ENCODE results near the gene MFAP3L.

The MFAP3L gene

DNA sequence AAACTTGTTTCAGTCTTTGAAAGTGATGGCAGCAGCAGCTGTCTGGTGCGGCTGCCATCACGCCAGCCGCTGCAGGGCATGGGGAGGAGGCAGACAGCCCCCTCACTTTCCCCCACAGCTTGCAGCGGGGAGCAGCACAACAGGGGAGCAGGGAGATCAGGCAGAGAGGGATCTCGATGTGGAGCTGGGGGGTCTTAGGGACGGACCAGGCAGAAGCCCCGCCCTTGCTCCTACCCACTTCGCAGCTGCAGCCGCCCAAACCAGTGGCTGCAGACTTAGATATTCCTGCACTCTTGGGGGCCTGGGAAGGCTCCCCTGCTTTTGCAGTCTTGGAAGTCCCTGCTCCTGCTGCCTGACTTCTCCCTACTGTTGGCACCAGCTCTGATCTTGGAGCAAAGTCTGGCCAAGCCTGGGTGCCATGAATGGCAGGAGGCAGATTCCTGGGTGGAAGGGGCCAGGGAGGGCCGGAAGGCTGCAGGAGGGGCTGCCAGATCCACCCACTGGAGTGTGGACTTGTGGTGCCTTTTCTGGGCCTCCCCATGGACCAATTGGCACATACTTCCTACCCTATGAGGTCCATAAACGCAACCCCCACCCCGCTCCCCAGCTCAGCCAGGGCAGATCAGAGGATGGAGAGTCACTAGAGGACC, 14.0 kb upstream of the MFAP3L start:
- no peak overlapping the region for H3K4me3 ChIP-seq (ENCODE audit: low read length)
- H3K4me1 ChIP-seq (ENCODE audit: control insufficient read depth, insufficient read depth, low read length), result no peaks in the 10 kb centered on the region
- H3K36me3 ChIP-seq (ENCODE audit: control insufficient read depth, insufficient read depth, low read length, severe bottlenecking), result no peaks in the 10 kb centered on the region
- H3K9ac ChIP-seq (ENCODE audit: low read length), result no peak overlapping the region
- H3K27me3 ChIP-seq (replicated peaks; ENCODE audit: control insufficient read depth, insufficient read depth, low read length), result peaks cover 12% of the 10 kb centered on the region
- H3K9me3 ChIP-seq (ENCODE audit: control insufficient read depth, low read length), result no peaks in the 10 kb centered on the region
- DNase-seq (ENCODE audit: low read depth), result no peak

DNA sequence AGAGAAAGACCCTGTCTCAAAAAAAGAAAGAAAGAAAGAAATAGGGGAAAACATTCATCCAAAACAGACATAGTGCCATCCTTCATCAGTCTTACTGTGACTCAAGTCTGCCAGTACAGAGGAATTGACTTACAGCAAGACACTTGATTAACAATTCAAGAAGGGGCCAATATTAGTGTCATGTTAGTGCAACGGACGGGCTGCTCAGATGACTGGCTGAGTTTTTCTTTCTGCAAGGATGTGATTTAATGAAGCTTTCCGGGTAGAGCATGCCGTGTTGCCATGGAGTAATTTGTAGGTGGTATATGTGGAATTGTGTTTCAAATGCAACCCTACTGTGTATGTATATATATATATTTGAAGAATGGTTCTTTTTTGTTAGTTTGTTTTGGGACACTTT, 12.6 kb upstream of the MFAP3L start:
- Histone ChIP-seq H3K36me3 (ENCODE audit: control insufficient read depth, insufficient read depth, low read length, severe bottlenecking) (no peaks in the 10 kb centered on the region), H3K9ac (ENCODE audit: low read length) (no peak overlapping the region), H3K27me3 (replicated peaks; ENCODE audit: control insufficient read depth, insufficient read depth, low read length) (peaks cover 12% of the 10 kb centered on the region), H3K4me3 (ENCODE audit: low read length) (no peak overlapping the region), H3K9me3 (ENCODE audit: control insufficient read depth, low read length) (no peaks in the 10 kb centered on the region), H3K4me1 (ENCODE audit: control insufficient read depth, insufficient read depth, low read length) (no peaks in the 10 kb centered on the region)
- no peak for DNase-seq (ENCODE audit: low read depth)

DNA sequence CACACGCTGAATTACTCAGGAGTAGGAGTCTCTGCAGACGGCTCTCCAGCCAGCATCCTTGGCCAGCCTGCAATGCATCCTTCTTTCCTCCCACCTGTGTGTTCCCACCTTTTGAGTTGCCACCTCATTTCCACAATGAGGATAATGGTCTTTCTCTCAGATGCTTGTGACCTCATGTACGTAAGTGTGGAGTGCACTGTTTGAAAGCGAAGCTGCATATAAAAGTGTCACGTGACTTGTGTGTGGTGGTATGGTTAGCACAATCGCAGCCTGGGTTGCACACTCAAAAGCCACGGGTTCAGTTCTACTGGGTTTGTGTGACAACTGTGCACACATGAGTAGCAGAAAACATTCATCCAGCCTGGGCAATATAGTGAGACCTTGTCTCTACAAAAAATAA, 12.0 kb upstream of the MFAP3L start:
- H3K27me3 ChIP-seq (replicated peaks; ENCODE audit: control insufficient read depth, insufficient read depth, low read length), result peaks cover 12% of the 10 kb centered on the region

DNA sequence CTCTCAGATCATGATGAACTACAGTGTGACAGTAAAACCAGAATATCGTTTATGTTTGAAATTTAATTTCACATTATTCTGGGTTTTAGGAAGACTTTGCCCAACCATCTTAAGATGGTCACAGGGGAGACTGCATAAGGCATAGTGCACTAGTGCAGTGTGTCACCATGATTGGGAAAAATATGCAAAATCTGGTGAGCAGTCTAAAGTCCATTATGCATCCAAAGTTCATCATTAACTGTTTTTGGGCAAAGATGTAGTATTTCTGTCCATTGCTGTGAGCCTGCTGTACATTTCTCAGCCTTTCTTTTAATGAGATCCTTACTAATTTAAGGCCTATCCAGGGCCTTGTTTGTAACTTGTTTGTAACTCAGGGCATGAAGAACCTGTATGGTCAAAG, 11.3 kb upstream of the MFAP3L start:
- H3K4me1 ChIP-seq (ENCODE audit: control insufficient read depth, insufficient read depth, low read length), result no peaks in the 10 kb centered on the region
- no peak for DNase-seq (ENCODE audit: low read depth)

More for the DNA sequence above, 12.0 kb upstream of the MFAP3L start:
- H3K4me1 ChIP-seq (ENCODE audit: control insufficient read depth, insufficient read depth, low read length), result no peaks in the 10 kb centered on the region
- no peak for DNase-seq (ENCODE audit: low read depth)
- no peak overlapping the region for H3K9ac ChIP-seq (ENCODE audit: low read length)
- H3K36me3 ChIP-seq (ENCODE audit: control insufficient read depth, insufficient read depth, low read length, severe bottlenecking), result no peaks in the 10 kb centered on the region
- no peak overlapping the region for H3K4me3 ChIP-seq (ENCODE audit: low read length)
- no peaks in the 10 kb centered on the region for H3K9me3 ChIP-seq (ENCODE audit: control insufficient read depth, low read length)

DNA sequence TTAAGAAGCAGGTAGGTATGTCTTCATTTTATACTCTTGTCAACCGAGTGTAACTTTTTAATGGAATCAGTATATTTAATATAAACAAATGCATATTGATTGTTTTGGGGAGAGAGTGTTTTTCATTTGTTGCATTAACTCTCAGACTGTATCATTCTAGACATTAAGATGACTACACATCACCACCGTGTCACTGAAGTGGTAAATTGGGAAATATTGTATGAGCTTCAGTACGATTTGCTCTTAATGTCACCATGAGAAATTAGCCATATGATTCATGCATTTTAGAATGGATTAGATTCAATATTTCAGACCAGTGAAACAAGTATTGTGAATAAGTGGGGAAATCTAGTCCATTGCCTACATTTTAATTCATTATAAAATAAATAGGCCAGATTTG, 9.7 kb upstream of the MFAP3L start:
- no peak for DNase-seq (ENCODE audit: low read depth)
- H3K9ac ChIP-seq (ENCODE audit: low read length), result no peak overlapping the region
- no peaks in the 10 kb centered on the region for H3K4me1 ChIP-seq (ENCODE audit: control insufficient read depth, insufficient read depth, low read length)
- peaks cover 16% of the 10 kb centered on the region for H3K27me3 ChIP-seq (replicated peaks; ENCODE audit: control insufficient read depth, insufficient read depth, low read length)
- H3K36me3 ChIP-seq (ENCODE audit: control insufficient read depth, insufficient read depth, low read length, severe bottlenecking), result no peaks in the 10 kb centered on the region
- H3K4me3 ChIP-seq (ENCODE audit: low read length), result no peak overlapping the region
- no peaks in the 10 kb centered on the region for H3K9me3 ChIP-seq (ENCODE audit: control insufficient read depth, low read length)

More for the DNA sequence above, 11.3 kb upstream of the MFAP3L start:
- H3K27me3 ChIP-seq (replicated peaks; ENCODE audit: control insufficient read depth, insufficient read depth, low read length), result peaks cover 12% of the 10 kb centered on the region
- H3K9me3 ChIP-seq (ENCODE audit: control insufficient read depth, low read length), result no peaks in the 10 kb centered on the region
- H3K4me3 ChIP-seq (ENCODE audit: low read length), result no peak overlapping the region
- no peaks in the 10 kb centered on the region for H3K36me3 ChIP-seq (ENCODE audit: control insufficient read depth, insufficient read depth, low read length, severe bottlenecking)
- no peak overlapping the region for H3K9ac ChIP-seq (ENCODE audit: low read length)

DNA sequence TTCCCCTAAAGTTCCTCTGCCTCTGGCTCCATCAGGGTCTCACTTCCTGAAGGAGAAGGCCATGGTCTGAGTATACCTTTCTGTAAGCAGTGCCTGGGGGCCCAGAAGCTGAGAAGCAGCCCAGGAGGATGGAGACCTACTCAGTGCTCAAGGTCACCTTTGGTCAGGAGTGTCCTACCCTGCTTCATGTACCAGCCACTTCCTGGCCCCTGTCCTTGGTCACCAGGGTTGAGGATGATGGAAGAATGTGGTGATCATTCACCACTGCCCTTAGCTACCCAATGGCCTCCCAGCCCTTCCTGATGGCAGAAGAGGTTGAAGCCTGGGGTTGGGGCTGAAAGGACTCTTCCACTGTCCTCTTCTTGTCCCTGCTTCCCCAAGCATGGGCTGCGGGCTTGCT, 9.0 kb upstream of the MFAP3L start:
- Histone ChIP-seq H3K4me3 (ENCODE audit: low read length) (no peak overlapping the region), H3K9me3 (ENCODE audit: control insufficient read depth, low read length) (no peaks in the 10 kb centered on the region), H3K36me3 (ENCODE audit: control insufficient read depth, insufficient read depth, low read length, severe bottlenecking) (no peaks in the 10 kb centered on the region), H3K4me1 (ENCODE audit: control insufficient read depth, insufficient read depth, low read length) (no peaks in the 10 kb centered on the region), H3K27me3 (replicated peaks; ENCODE audit: control insufficient read depth, insufficient read depth, low read length) (peaks cover 17% of the 10 kb centered on the region), H3K9ac (ENCODE audit: low read length) (no peak overlapping the region)
- DNase-seq (ENCODE audit: low read depth), result no peak

DNA sequence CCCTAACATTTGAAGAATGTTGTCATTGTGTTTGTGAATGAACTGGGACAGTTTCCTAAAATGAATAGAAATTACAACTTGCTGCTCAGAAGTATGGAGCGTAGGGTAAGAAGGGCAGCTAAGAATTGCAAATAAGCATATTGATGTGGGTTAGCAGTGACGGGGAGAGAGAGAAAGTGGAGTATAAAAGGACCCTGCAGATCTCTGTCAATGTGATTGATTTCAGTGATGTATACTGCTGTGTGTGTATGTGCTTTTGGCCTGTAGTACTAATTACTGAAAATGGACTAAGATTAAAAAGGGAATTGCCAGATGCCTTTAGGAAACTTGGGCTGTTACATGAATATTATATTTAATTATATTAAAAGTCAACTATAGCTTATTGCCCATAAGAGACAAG, 7.8 kb upstream of the MFAP3L start:
- H3K36me3 ChIP-seq (ENCODE audit: control insufficient read depth, insufficient read depth, low read length, severe bottlenecking), result no peaks in the 10 kb centered on the region
- no peaks in the 10 kb centered on the region for H3K4me1 ChIP-seq (ENCODE audit: control insufficient read depth, insufficient read depth, low read length)
- no peaks in the 10 kb centered on the region for H3K9me3 ChIP-seq (ENCODE audit: control insufficient read depth, low read length)
- peaks cover 13% of the 10 kb centered on the region for H3K27me3 ChIP-seq (replicated peaks; ENCODE audit: control insufficient read depth, insufficient read depth, low read length)
- no peak for DNase-seq (ENCODE audit: low read depth)
- no peak overlapping the region for H3K9ac ChIP-seq (ENCODE audit: low read length)
- H3K4me3 ChIP-seq (ENCODE audit: low read length), result no peak overlapping the region

DNA sequence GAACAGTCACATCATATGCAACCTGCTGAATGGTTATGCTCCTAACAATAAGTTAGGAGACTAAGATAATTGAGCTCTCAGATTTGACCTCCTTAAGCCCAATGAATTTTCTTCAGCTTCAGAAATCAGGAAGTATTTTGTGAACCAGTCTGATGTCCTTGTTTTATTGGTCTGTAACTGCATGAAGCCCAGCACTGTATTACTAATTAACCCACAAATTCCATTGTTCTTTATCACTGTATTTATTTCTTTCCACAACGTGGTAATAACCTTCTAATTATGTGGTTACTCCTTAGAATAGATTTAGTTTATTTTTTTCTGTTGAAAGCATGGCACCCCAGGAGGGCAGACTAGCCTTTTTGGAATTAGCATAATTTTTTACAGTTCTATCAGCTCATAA, 3.9 kb upstream of the MFAP3L start:
- peaks cover 11% of the 10 kb centered on the region for H3K27me3 ChIP-seq (replicated peaks; ENCODE audit: control insufficient read depth, insufficient read depth, low read length)
- H3K9ac ChIP-seq (ENCODE audit: low read length), result no peak overlapping the region
- H3K4me3 ChIP-seq (ENCODE audit: low read length), result no peak overlapping the region
- DNase-seq (ENCODE audit: low read depth), result no peak
- peaks cover 6% of the 10 kb centered on the region for H3K9me3 ChIP-seq (ENCODE audit: control insufficient read depth, low read length)
- H3K36me3 ChIP-seq (ENCODE audit: control insufficient read depth, insufficient read depth, low read length, severe bottlenecking), result no peaks in the 10 kb centered on the region
- H3K4me1 ChIP-seq (ENCODE audit: control insufficient read depth, insufficient read depth, low read length), result peaks cover 4% of the 10 kb centered on the region

DNA sequence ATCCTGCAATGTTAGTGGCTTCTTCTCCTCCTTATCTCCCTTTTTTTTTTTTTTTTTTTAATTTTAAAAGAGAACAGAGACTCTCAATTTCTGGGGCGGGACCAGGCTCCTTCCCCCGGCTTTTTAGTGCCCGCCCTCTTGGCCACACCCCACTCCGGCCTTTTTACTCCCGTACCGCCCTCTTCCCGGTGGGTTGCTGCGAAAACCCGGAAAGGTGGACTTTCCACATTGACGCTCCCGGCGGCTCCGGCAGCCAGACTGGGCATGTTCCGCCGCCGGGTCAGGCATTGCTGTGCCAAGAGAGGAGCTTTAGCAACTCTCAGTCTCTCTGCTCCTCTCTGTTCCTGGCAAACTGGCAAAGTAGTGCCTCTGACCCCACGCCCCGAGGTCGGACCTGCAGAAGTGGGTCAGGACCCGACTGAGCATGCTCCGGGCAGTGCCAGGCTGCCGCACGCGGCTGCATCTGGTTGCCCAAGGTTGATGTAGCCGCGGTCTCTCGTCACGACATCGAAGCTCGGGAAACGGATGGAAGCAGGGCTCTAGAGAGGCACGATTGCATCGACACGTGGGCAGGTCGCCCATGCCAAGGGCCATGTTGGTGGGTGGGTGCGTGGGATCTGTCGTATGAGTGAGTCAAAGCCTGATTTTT, 1.1 kb upstream of the MFAP3L start:
- peaks cover 6% of the 10 kb centered on the region for H3K9me3 ChIP-seq (ENCODE audit: control insufficient read depth, low read length)
- H3K4me3 ChIP-seq (ENCODE audit: low read length), result peak overlapping the region; percentile 91
- H3K4me1 ChIP-seq (ENCODE audit: control insufficient read depth, insufficient read depth, low read length), result peaks cover 7% of the 10 kb centered on the region
- no peaks in the 10 kb centered on the region for H3K36me3 ChIP-seq (ENCODE audit: control insufficient read depth, insufficient read depth, low read length, severe bottlenecking)
- peak; percentile 98 for DNase-seq (ENCODE audit: low read depth)
- H3K27me3 ChIP-seq (replicated peaks; ENCODE audit: control insufficient read depth, insufficient read depth, low read length), result peaks cover 11% of the 10 kb centered on the region
- H3K9ac ChIP-seq (ENCODE audit: low read length), result peak overlapping the region; percentile 91

DNA sequence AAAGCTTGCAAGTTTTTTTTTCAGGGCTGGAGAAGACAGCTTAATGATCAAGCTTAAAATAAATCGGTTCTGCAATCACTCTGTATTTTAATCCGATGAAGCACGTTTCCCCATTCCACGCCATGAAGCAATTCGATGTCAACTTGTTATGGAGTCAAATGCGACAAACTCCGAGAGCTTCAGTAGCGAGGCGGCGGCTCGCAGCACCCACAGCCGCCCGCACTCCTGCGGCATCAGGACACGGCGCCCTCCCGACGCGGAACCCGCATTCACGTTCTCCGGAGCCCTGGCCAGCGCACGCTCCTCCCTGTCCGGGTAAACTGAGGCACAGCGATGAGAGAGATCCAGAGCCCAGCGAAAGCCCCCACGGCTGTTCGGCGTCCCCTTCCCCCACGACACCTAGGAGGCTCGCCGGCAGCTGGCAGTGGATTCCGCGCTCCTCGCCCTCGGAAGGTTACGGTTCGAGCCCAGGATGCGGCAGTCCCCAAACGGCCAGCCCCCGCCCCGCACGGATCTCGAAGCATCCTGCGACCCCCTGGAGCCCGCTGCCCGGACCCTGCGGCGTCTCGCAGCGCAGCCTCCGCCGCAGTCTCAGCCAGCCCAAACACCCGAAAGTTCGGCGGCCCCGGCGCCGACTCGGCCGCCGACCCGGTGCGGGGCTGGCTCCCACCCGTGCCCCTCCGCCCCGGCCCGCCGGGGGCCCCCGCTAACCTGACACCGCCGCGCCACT, 507 bp downstream of the MFAP3L start:
- Histone ChIP-seq H3K36me3 (ENCODE audit: control insufficient read depth, insufficient read depth, low read length, severe bottlenecking) (no peaks in the 10 kb centered on the region), H3K9me3 (ENCODE audit: control insufficient read depth, low read length) (peaks cover 6% of the 10 kb centered on the region), H3K9ac (ENCODE audit: low read length) (peak overlapping the region; percentile 83), H3K27me3 (replicated peaks; ENCODE audit: control insufficient read depth, insufficient read depth, low read length) (peaks cover under 1% of the 10 kb centered on the region), H3K4me3 (ENCODE audit: low read length) (peak overlapping the region; percentile 91), H3K4me1 (ENCODE audit: control insufficient read depth, insufficient read depth, low read length) (peaks cover 7% of the 10 kb centered on the region)
- DNase-seq (ENCODE audit: low read depth), result peak; percentile 35

DNA sequence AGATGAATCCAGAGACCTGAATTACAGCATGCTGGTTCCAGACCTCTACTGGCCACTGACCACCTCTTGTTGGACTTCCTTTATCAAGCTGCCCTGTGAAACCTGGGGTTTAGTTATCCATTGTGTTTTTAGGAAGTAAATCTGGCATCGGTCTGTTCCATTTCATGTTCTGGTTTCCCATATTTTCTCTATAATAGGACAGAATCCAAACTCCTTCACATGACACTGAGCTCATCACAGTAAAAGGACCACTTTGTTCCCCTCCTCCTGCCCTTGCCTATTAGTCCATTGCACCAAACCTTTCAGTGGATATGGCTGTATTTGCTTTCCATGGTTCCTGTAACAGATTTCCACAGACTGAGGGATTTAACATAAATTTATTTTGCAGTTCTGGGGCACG, 4.0 kb downstream of the MFAP3L start:
- Histone ChIP-seq H3K27me3 (replicated peaks; ENCODE audit: control insufficient read depth, insufficient read depth, low read length) (no peaks in the 10 kb centered on the region), H3K9me3 (ENCODE audit: control insufficient read depth, low read length) (no peaks in the 10 kb centered on the region)

More for the DNA sequence above, 4.0 kb downstream of the MFAP3L start:
- DNase-seq (ENCODE audit: low read depth), result no peak
- no peak overlapping the region for H3K9ac ChIP-seq (ENCODE audit: low read length)
- H3K36me3 ChIP-seq (ENCODE audit: control insufficient read depth, insufficient read depth, low read length, severe bottlenecking), result no peaks in the 10 kb centered on the region
- no peak overlapping the region for H3K4me3 ChIP-seq (ENCODE audit: low read length)
- H3K4me1 ChIP-seq (ENCODE audit: control insufficient read depth, insufficient read depth, low read length), result peaks cover 7% of the 10 kb centered on the region
